Activated CD4-positive, alpha-beta memory T cell treated with anti-CD3 and anti-CD28 coated beads, Interleukin-2, amount 10 ng/mL, durations not matched to agents 7 days and 5 days (primary cell): ENCODE measurements around the gene SDK1. TPM values are rescaled to one million over a fixed set of nuclear protein-coding genes. Genes with fewer than 3 reads are reported as not detected.

ENCODE experiments used
- CTCF ChIA-PET: fragments of 350-600 bp; sonication (Branson Sonifier 250); formaldehyde crosslinking; loops from one replicate; lab custom pipeline; 2021; ENCODE audit warnings: antibody characterized with exemption, inconsistent platforms; lab: Charles Lee
- POLR2A ChIA-PET: fragments of 350-600 bp; sonication (Branson Sonifier 250); formaldehyde crosslinking; loops from one replicate; lab custom pipeline; 2021; ENCODE audit warnings: antibody characterized with exemption; lab: Charles Lee
- DNase-seq: peaks from one replicate; pipeline ENCODE4 v3.0.0-alpha.2; 2020
- H3K27ac Mint-ChIP-seq: one replicate; pipeline ENCODE4 v1.8.0; 2021; ENCODE audit warnings: mild to moderate bottlenecking, mixed read lengths
- H3K27me3 Mint-ChIP-seq: one replicate; pipeline ENCODE4 v1.8.0; 2021; ENCODE audit warnings: mixed read lengths
- H3K36me3 Mint-ChIP-seq: one replicate; pipeline ENCODE4 v1.8.0; 2021; ENCODE audit warnings: low read depth, mixed read lengths
- H3K4me1 Mint-ChIP-seq: one replicate; pipeline ENCODE4 v1.8.0; 2021; ENCODE audit warnings: mixed read lengths
- H3K4me3 Mint-ChIP-seq: one replicate; pipeline ENCODE4 v1.8.0; 2021; ENCODE audit warnings: mild to moderate bottlenecking, mixed read lengths
- H3K9me3 Mint-ChIP-seq: one replicate; pipeline ENCODE4 v1.8.0; 2021; ENCODE audit warnings: mixed read lengths
- total RNA-seq, 2 experiments: library from RNA; stranded (reverse); gene quantifications; one replicate each; pipeline ENCODE4 v1.2.3, GENCODE V29; 2021

Gene SDK1
- total RNA-seq, 2 experiments from 2014 or later: 0.03 to 0.05 TPM

DNA sequence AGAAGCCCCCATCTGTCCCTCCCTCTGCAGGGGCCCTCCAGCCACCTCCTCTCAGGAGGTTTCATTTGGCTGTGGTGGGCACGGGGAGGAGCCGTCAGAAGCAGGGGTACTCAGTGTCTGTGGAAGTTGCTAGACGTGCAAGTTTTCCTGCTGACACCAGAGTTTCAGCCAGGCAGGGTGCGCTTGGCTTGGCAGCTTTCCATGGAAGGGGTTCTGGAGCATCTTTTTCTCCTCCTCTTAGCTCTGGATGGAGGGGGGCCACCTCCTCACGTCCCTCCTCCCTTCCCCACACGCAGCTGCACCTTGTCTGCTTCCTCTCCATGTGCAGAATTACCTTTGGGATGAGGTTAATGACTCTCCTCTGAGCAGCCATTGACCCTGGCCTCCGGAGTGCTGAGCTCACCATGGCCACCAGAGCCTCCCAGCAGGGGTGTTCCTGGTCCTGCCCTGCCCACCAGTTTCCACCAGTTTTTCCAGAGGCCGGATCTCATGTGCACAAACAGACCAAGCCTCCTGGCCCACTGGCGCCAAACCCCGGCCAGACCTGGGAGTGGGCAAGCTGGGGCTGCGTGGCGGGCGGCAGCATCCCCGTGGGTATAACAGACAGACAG is 801.3 kb downstream of the SDK1 start:
- DNase-seq: no peak
- ChIA-PET CTCF (interaction anchor here (0.7 to 0.9 kb wide), 4 partner anchors 9 to 1652 kb away, joined by 3 to 4 read pairs (median 3); no protein-coding TSS in a partner anchor), POLR2A (no interaction called here)
- Mint-ChIP-seq H3K4me1 (no peaks in the 10 kb centered on the region), H3K36me3 (no peaks in the 10 kb centered on the region), H3K27me3 (no peaks in the 10 kb centered on the region), H3K4me3 (no peak overlapping the region), H3K9me3 (no peaks in the 10 kb centered on the region), H3K27ac (no peak overlapping the region)

GRCh38 chr7:4103352-4104091 is 802.5 kb downstream of the SDK1 start:
- H3K4me3 Mint-ChIP-seq: no peak overlapping the region
- H3K9me3 Mint-ChIP-seq: no peaks in the 10 kb centered on the region
- CTCF ChIA-PET: interaction anchor here (0.6 to 0.7 kb wide), 2 partner anchors 257 to 723 kb away, joined by 3 read pairs; no protein-coding TSS in a partner anchor
- H3K36me3 Mint-ChIP-seq: no peaks in the 10 kb centered on the region
- no peak overlapping the region for H3K27ac Mint-ChIP-seq
- H3K27me3 Mint-ChIP-seq: no peaks in the 10 kb centered on the region
- POLR2A ChIA-PET: no interaction called here
- no peaks in the 10 kb centered on the region for H3K4me1 Mint-ChIP-seq
- DNase-seq: no peak

GRCh38 chr7:4107839-4108238 is 806.8 kb downstream of the SDK1 start:
- no peaks in the 10 kb centered on the region for H3K36me3 Mint-ChIP-seq
- no peaks in the 10 kb centered on the region for H3K9me3 Mint-ChIP-seq
- CTCF ChIA-PET: no interaction called here
- no peaks in the 10 kb centered on the region for H3K4me1 Mint-ChIP-seq
- no peak for DNase-seq
- H3K27me3 Mint-ChIP-seq: no peaks in the 10 kb centered on the region
- no peak overlapping the region for H3K4me3 Mint-ChIP-seq
- no peak overlapping the region for H3K27ac Mint-ChIP-seq
- POLR2A ChIA-PET: no interaction called here

GRCh38 chr7:4108951-4109350 is 807.9 kb downstream of the SDK1 start:
- Mint-ChIP-seq H3K4me1 (no peaks in the 10 kb centered on the region), H3K9me3 (no peaks in the 10 kb centered on the region), H3K4me3 (no peak overlapping the region), H3K27me3 (no peaks in the 10 kb centered on the region), H3K27ac (no peak overlapping the region), H3K36me3 (no peaks in the 10 kb centered on the region)
- DNase-seq: no peak
- ChIA-PET CTCF (no interaction called here), POLR2A (no interaction called here)

GRCh38 chr7:4109481-4110110 is 808.5 kb downstream of the SDK1 start:
- no peaks in the 10 kb centered on the region for H3K9me3 Mint-ChIP-seq
- no peaks in the 10 kb centered on the region for H3K27me3 Mint-ChIP-seq
- ChIA-PET CTCF (no interaction called here), POLR2A (no interaction called here)
- no peaks in the 10 kb centered on the region for H3K4me1 Mint-ChIP-seq
- no peaks in the 10 kb centered on the region for H3K36me3 Mint-ChIP-seq
- no peak overlapping the region for H3K27ac Mint-ChIP-seq
- H3K4me3 Mint-ChIP-seq: no peak overlapping the region
- no peak for DNase-seq

DNA sequence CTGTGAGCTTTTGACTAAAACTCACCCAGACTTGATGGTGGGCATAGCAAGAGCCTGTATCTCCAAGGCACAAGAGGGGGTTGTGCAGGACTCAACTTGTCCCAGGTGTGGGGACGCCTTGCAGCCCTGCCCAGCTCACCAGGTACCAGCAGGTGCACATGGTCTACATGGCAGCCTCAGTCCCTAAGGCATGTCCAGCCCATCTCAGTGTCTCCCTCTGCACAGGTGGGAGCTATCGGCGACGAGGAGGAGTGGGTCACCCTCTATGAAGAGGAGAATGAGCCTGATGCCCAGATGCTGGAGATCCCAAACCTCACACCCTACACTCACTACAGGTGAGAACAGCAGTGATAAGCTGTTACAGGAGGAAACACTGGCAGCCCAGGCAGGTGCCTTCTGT is 809.4 kb downstream of the SDK1 start:
- Mint-ChIP-seq H3K4me3 (no peak overlapping the region), H3K4me1 (no peaks in the 10 kb centered on the region), H3K9me3 (no peaks in the 10 kb centered on the region), H3K27me3 (no peaks in the 10 kb centered on the region), H3K27ac (no peak overlapping the region), H3K36me3 (no peaks in the 10 kb centered on the region)
- POLR2A ChIA-PET: no interaction called here
- CTCF ChIA-PET: no interaction called here
- no peak for DNase-seq

DNA sequence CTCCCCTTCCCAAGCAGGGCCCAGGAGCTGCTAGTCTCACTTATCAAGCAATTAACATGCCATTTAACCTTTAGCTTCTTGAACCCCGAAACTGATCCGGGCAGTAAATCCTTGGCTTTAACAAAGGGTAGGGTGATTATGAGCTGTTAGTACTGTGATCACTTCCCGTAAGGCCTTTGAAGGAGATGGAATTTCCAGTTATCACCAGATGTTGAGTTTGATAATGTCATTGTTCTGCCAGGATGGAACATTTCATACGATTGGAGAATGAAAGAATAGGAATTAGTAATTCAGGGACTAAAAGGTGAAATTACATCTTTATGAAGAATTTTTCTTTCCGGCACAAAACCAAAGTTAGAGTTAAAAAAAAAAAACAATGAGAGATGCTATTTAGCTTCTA is 810.1 kb downstream of the SDK1 start:
- Mint-ChIP-seq H3K36me3 (no peaks in the 10 kb centered on the region), H3K4me1 (no peaks in the 10 kb centered on the region), H3K27ac (no peak overlapping the region), H3K9me3 (peaks cover 2% of the 10 kb centered on the region), H3K4me3 (no peak overlapping the region), H3K27me3 (no peaks in the 10 kb centered on the region)
- no peak for DNase-seq
- ChIA-PET CTCF (interaction anchor here (0.7 kb wide), 1 partner anchor 8 kb away, joined by 3 read pairs; no protein-coding TSS in a partner anchor), POLR2A (no interaction called here)

DNA sequence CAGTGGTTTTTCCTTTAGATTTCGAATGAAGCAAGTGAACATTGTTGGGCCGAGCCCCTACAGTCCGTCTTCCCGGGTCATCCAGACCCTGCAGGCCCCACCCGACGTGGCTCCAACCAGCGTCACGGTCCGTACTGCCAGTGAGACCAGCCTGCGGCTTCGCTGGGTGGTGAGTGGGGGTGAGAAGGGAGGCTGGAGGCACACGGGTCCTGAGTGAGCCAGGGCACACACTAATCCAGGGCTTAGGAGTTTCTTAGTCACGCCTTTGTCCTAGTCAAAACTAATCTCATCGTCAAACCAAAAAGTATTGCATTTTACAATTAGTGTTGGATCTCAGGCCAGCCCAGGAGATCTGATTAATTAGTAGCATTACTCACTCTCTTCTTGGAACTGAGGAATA is 812.2 kb downstream of the SDK1 start:
- ChIA-PET POLR2A (no interaction called here), CTCF (no interaction called here)
- Mint-ChIP-seq H3K36me3 (no peaks in the 10 kb centered on the region), H3K27ac (no peak overlapping the region), H3K9me3 (peaks cover 2% of the 10 kb centered on the region), H3K27me3 (no peaks in the 10 kb centered on the region), H3K4me3 (no peak overlapping the region), H3K4me1 (no peaks in the 10 kb centered on the region)
- no peak for DNase-seq

DNA sequence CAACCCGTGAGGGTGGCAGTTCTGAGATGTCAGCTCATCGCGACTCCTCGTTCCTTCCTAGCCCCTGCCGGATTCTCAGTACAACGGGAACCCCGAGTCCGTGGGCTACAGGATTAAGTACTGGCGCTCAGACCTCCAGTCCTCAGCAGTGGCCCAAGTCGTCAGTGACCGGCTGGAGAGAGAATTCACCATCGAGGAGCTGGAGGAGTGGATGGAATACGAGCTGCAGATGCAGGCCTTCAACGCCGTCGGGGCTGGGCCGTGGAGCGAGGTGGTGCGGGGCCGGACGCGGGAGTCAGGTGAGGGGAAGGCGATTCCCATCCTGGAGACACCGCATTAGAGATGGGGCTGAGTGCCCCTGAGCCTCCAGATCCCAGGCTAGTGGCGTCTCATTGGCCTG is 812.9 kb downstream of the SDK1 start:
- POLR2A ChIA-PET: no interaction called here
- Mint-ChIP-seq H3K27ac (no peak overlapping the region), H3K4me3 (no peak overlapping the region), H3K9me3 (peaks cover 2% of the 10 kb centered on the region), H3K27me3 (no peaks in the 10 kb centered on the region), H3K36me3 (no peaks in the 10 kb centered on the region), H3K4me1 (no peaks in the 10 kb centered on the region)
- CTCF ChIA-PET: no interaction called here
- DNase-seq: no peak

DNA sequence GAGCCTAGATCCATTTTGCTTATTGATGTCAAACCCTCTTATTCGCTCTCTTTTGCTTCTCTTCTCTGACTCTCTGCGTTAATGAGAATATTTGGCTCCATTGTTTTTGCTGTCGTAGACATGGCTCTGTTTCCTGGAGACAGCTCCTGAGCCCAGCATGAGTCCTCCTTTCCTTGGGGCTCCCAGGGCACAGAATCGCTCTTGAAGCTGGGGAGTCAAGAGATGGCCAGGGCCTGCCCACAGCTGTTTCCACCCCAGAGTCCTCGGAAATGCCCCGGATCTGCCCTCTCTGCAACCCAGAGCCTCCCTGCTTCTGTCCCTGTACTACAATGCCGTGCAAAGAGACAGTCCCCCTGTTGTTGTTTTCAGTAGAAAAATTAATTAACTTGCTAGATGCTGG is 814.4 kb downstream of the SDK1 start:
- Mint-ChIP-seq H3K4me3 (no peak overlapping the region), H3K4me1 (no peaks in the 10 kb centered on the region), H3K27me3 (no peaks in the 10 kb centered on the region), H3K27ac (no peak overlapping the region), H3K9me3 (peaks cover 6% of the 10 kb centered on the region), H3K36me3 (no peaks in the 10 kb centered on the region)
- CTCF ChIA-PET: no interaction called here
- no peak for DNase-seq
- POLR2A ChIA-PET: no interaction called here

- DNase-seq: no peak
- Mint-ChIP-seq H3K9me3 (peaks cover 6% of the 10 kb centered on the region), H3K27me3 (no peaks in the 10 kb centered on the region), H3K4me1 (no peaks in the 10 kb centered on the region), H3K27ac (no peak overlapping the region), H3K4me3 (no peak overlapping the region), H3K36me3 (no peaks in the 10 kb centered on the region)
- CTCF ChIA-PET: no interaction called here
- POLR2A ChIA-PET: no interaction called here
Observed at GRCh38 chr7:4115941-4116610, 815.0 kb downstream of the SDK1 start.

DNA sequence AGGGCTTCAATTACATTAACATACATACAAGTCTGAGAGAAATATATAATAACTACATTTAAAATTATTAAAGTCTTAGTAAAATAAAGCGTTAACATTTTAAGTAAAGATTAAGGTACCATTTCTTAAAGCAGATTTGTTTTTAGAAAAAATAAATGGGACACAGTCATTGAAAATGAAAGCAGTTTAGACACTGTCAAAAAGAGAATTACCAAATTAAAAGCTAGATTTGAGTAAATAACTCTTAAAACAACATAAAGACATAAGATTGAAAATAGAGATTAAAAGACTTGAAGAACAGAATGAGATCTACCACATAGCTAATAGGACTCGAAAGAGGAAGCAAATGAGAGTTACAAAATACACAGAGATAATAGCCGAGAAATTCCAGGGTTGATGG is 818.8 kb downstream of the SDK1 start:
- Mint-ChIP-seq H3K9me3 (peaks cover 11% of the 10 kb centered on the region), H3K4me1 (no peaks in the 10 kb centered on the region), H3K27me3 (no peaks in the 10 kb centered on the region), H3K4me3 (no peak overlapping the region), H3K27ac (no peak overlapping the region), H3K36me3 (no peaks in the 10 kb centered on the region)
- ChIA-PET CTCF (no interaction called here), POLR2A (no interaction called here)
- DNase-seq: no peak

DNA sequence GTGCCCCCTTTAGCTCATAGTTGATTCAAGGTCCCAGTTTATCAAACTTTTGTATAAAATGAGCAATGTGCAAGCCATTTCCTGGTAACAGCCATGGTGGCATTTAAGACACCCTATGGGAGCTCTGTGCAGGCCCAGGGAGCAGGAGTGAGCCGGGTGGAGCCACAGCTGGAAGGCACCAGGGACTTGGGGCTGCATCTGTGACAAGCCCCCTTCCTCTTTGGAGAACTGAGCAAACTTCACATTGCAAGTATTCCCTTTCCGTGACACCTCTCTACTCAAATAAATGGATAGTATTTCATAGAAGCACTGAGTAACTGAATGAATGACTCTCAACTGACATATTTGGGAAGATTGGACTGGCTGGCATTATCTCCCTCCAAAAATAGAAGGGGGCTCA is 822.3 kb downstream of the SDK1 start:
- no peaks in the 10 kb centered on the region for H3K27me3 Mint-ChIP-seq

More for the DNA sequence above, 822.3 kb downstream of the SDK1 start:
- ChIA-PET CTCF (no interaction called here), POLR2A (no interaction called here)
- no peaks in the 10 kb centered on the region for H3K4me1 Mint-ChIP-seq
- H3K9me3 Mint-ChIP-seq: peaks cover 9% of the 10 kb centered on the region
- H3K4me3 Mint-ChIP-seq: no peak overlapping the region
- no peaks in the 10 kb centered on the region for H3K36me3 Mint-ChIP-seq
- H3K27ac Mint-ChIP-seq: no peak overlapping the region
- DNase-seq: no peak
